Stimulated activated CD4-positive, alpha-beta T cell treated with anti-CD3 and anti-CD28 coated beads, Interleukin-2, amount 100 ng/mL, for 24 hours (primary cell): ENCODE results near the gene SOX12.
"Not testable (repeated sequence)": the region's sequence is repeated elsewhere in the genome, so short reads cannot be mapped to it uniquely, and the experiment has no call there.

Source experiments
- DNase-seq, 2 donors: peaks; one replicate each; pipeline ENCODE4 v3.0.0-alpha.2; 2020

The SOX12 gene

GRCh38 chr20:363319-364078 is 38.1 kb downstream of the SOX12 start:
- no peak for DNase-seq

- no peak for DNase-seq
These were observed 39.8 kb downstream of the SOX12 start for GRCh38 chr20:364905-365794.

- DNase-seq, result no peak
These were observed 40.8 kb downstream of the SOX12 start for GRCh38 chr20:366041-366718.

GRCh38 chr20:366719-367485 is 41.5 kb downstream of the SOX12 start:
- no peak for DNase-seq

- no peak for DNase-seq
These were observed 42.1 kb downstream of the SOX12 start for GRCh38 chr20:367486-367887.

- DNase-seq, result no peak
These were observed 43.6 kb downstream of the SOX12 start for GRCh38 chr20:368915-369314.

GRCh38 chr20:370151-370600 is 44.8 kb downstream of the SOX12 start:
- no peak for DNase-seq

- no peak for DNase-seq
These were observed 45.8 kb downstream of the SOX12 start for GRCh38 chr20:370977-371754.

GRCh38 chr20:371755-372542 is 46.6 kb downstream of the SOX12 start:
- DNase-seq, result no peak

GRCh38 chr20:372543-373082 is 47.3 kb downstream of the SOX12 start:
- not testable (repeated sequence) for DNase-seq

GRCh38 chr20:373171-373890 is 48.0 kb downstream of the SOX12 start:
- no peak for DNase-seq

- DNase-seq, result no peak
These were observed 50.0 kb downstream of the SOX12 start for GRCh38 chr20:375265-375889.

- no peak for DNase-seq
These were observed 50.7 kb downstream of the SOX12 start for GRCh38 chr20:376089-376488.

GRCh38 chr20:376750-377149 is 51.4 kb downstream of the SOX12 start:
- no peak for DNase-seq

GRCh38 chr20:377578-377977 is 52.2 kb downstream of the SOX12 start:
- not testable (repeated sequence) for DNase-seq

- DNase-seq, result no peak
These were observed 53.6 kb downstream of the SOX12 start for GRCh38 chr20:378961-379336.
